Activated T-cell treated with anti-CD3 and anti-CD28 coated beads, Interleukin-2, amount 50 U/mL, for 48 hours (primary cell): ENCODE results near the gene NTPCR.

ENCODE experiments used
- DNase-seq, 2 experiments: peaks; one replicate each; pipeline ENCODE4 v3.0.0-alpha.2; 2020

The NTPCR gene

DNA sequence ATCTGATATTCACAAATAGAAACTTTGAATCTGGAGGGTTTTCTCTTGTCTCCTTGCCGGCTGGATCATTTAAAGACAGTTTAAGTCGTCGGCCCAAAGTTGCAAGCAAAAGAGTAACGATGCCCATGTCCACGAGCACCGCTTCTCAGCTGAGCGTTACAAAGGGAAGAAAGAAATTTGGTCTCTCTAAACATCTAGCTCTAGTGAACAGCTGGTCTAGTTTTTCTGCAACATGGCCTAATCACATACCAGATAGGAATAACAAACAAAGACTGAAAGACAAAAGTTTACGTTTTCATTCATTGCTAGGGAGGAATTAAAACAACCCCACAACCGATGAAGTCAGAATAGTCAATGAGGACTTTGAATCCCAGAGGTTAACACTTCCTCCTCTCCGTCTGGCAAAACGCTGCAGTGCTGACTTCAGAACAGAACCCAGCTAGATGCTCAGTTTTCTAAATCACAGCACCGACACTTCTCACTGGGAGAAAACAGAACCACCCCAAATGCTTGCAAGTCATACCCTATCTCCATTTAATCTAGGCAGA, 69.4 kb downstream of the NTPCR start:
- no peak for DNase-seq

DNA sequence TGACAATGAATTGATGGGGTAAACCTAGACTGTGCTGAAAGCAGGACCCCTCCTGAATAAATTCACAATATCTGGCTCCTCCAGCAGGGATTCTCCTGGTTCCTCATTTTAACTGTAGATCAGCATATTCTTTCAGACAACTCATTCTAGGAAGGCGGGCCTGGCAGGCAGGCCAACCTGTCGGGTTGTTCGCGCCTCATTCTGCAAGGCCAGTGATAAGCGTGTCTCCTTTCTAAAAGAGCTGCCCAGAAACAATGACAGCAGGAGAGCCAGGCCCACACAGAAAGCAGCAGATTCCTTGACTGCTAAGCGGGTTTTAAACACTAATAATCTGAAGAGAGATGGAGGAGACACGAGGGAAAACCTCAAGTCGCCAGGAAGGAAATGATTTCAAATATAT, 70.0 kb downstream of the NTPCR start:
- no peak for DNase-seq

DNA sequence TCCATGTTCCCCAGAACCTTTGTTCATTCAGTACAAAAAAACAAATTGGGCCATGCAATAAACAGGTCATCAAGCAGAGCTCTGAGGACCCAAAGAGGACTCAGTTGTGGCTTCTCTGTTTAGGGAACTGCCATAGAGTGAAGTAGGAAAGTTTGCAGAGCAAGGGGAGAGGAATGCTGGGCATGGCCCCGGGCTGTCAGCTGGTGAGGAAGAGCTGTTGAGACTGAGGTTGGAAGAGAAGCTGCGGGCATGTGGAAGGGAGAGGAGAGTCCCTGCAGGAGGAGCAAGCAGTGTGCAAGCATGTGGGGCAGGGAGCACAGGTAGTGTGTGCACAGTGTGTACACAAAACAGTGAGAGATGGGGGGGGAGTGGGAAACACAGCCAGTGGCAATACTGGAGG, 71.8 kb downstream of the NTPCR start:
- no peak for DNase-seq

GRCh38 chr1:233024199-233024598, 73.8 kb downstream of the NTPCR start:
- DNase-seq, result no peak

DNA sequence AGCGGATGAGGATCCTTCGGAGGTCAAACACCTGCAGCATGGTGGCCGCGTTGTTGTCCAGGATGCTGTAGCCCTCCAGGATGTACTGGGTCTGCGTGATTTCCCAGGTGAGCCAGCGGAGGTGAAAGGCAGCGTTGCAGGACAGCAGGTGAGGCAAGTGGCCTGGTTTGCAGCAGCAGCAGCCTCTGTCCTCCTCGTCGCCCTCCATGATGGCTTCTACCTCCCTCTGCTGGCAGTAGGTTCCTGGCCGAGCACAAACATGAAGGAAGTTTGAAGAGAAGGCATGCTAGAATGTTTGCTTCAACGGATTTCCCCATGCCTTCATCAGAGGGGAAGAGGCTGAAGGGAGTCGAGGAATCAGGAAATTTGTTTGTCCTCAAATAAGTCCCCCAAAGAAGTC, 74.7 kb downstream of the NTPCR start:
- no peak for DNase-seq

- DNase-seq, result no peak
Observed at GRCh38 chr1:233025567-233025966, 75.2 kb downstream of the NTPCR start.

GRCh38 chr1:233027046-233027445, 76.6 kb downstream of the NTPCR start:
- DNase-seq, result no peak

DNA sequence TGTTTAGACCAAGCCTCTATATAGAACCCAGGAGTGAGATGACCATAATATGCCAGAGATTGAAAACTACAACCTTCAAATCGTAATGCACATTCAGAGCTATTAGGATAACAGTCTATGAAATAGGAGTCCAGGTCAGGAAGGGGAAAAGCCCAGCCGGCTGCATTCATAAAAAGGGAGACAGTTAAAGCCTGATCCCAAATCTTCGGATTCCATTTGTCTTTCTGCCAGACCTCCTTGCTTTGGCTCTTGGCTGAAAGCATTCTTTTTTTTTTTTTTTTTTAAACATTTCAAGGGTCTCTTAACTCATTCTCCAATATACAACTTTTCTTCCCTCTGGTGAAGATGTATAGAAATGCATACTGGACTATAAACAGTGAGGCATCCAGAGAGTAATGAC, 81.1 kb downstream of the NTPCR start:
- no peak for DNase-seq

DNA sequence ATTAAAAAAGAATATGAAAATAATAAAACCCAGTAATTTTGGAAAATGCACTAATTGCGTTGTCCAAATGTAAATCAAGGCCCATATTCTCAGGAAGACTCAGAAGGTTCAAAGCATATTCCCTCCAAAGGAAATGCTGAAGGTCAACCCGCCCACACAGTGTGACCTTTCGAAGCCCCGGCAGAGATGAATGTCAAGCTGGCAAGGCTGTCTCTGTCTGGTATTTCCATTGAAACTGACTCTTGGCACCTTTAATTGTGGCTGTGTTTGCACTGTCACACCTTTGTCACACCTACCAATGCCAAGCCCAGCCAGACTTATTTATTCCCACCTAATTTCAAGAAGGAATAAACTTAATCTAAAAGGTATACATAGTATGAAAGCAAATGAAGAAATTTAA, 82.5 kb downstream of the NTPCR start:
- DNase-seq, result no peak

DNA sequence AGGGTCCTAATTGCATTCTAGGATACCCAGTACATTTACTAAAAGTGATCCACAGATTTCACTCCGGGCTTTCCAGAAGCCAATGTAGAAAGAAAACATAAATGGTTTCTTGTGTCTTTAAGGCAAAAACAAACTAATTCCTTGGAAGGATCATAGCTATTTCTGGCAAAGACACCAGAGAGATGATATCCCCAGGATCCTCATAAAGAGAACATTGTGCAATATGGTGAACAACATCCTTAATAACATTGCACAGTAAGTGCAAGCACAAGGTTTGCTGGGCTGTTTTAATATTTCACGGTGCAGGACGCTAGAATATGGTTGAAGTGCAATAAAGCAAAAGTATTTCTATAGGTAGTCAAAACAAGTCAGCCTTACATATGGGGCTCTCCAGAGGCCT, 83.0 kb downstream of the NTPCR start:
- no peak for DNase-seq
